Kidney epithelial cell (primary cell): ENCODE results near the gene DDX4. TPM values are rescaled to one million over a fixed set of nuclear protein-coding genes. Genes with fewer than 3 reads are reported as not detected.

Source experiments
- DNase-seq: peaks from one replicate; pipeline ENCODE4 v3.0.0-alpha.2; 2010; ENCODE audit warnings: low read depth
- H3K27me3 ChIP-seq: 2 replicates; pipeline ENCODE4 v1.6.0; 2011; ENCODE audit warnings: low read length; ENCODE audit not compliant: control insufficient read depth, insufficient read depth
- H3K36me3 ChIP-seq: 2 replicates; pipeline ENCODE4 v1.5.1; 2011; ENCODE audit warnings: low read length; ENCODE audit not compliant: control insufficient read depth, insufficient read depth
- H3K4me3 ChIP-seq: 2 replicates; pipeline ENCODE4 v1.5.1; 2011; ENCODE audit warnings: low read depth, mild to moderate bottlenecking, control low read depth, low read length
- CTCF ChIP-seq: IDR thresholded peaks from 2 replicates; pipeline ENCODE4 v1.5.1; 2011; ENCODE audit warnings: mild to moderate bottlenecking, moderate library complexity, low read length, control low read depth, inconsistent platforms; ENCODE audit not compliant: insufficient read depth, poor library complexity, severe bottlenecking
- total RNA-seq: library from RNA; depleted of rRNA; stranded (reverse); fragments of >200 nt; gene quantifications from 2 replicates; pipeline ENCODE4 v1.2.3, GENCODE V29; 2015

Gene DDX4
- total RNA-seq, 1 donor from 2014 or later: not detected

DNA sequence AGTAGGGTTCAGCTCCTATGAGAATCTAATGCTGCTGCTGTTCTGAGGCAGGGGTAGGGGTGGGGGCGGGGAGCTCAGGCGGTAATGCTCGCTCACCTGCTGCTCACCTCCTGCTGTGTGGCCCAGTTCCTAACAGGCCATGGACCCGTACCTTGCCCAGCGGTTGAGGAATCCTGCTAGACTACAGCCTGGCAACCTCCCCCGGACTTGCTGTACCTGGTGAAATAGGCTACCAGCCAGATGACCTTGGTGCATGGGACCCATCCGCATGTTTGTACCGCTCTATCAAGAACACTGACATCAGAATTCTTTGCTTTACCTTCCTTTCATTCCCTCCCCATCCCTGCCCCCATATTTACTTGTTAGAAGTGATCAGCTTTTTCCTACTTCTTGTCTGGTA lies 128.6 kb downstream of the DDX4 start:
- Histone ChIP-seq H3K36me3 (no peaks in the 10 kb centered on the region), H3K4me3 (no peak overlapping the region), H3K27me3 (no peaks in the 10 kb centered on the region)
- DNase-seq: no peak
- no peak for TF ChIP-seq CTCF

Other genes starting within 250 kb of the DDX4 start
- gene PLPP1, start 203.1 kb upstream of the DDX4 start, total RNA-seq: 26.6 and 28.8 TPM in 2 replicates
- 16.6 and 21.5 TPM in 2 replicates for gene SLC38A9, start 25.7 kb upstream of the DDX4 start, total RNA-seq
- gene IL31RA, start 113.3 kb downstream of the DDX4 start, total RNA-seq: 1.2 TPM in 1 of 2 replicates, not detected in the other